GM12892 (cell line): ENCODE results near the gene GADL1.

Experiments
- POLR2A ChIP-seq: IDR thresholded peaks from 2 replicates; pipeline ENCODE4 v1.6.1; 2011; ENCODE audit warnings: low read depth, low read length, control low read depth
- POLR2AphosphoS5 ChIP-seq: IDR thresholded peaks from 2 replicates; pipeline ENCODE4 v1.6.1; 2011; ENCODE audit warnings: low read depth, low read length, control low read depth
- TAF1 ChIP-seq: IDR thresholded peaks from 2 replicates; pipeline ENCODE4 v1.6.1; 2011; ENCODE audit warnings: low read depth, mild to moderate bottlenecking, control low read depth, low read length, borderline replicate concordance

GRCh38 chr3:30813734-30814133 lies 80.7 kb downstream of the GADL1 start:
- no peak for TF ChIP-seq POLR2A
- TF ChIP-seq POLR2AphosphoS5, result no peak
- TF ChIP-seq TAF1, result no peak
